Measurements from ENCODE around the gene ATG16L1.

The ATG16L1 gene

DNA sequence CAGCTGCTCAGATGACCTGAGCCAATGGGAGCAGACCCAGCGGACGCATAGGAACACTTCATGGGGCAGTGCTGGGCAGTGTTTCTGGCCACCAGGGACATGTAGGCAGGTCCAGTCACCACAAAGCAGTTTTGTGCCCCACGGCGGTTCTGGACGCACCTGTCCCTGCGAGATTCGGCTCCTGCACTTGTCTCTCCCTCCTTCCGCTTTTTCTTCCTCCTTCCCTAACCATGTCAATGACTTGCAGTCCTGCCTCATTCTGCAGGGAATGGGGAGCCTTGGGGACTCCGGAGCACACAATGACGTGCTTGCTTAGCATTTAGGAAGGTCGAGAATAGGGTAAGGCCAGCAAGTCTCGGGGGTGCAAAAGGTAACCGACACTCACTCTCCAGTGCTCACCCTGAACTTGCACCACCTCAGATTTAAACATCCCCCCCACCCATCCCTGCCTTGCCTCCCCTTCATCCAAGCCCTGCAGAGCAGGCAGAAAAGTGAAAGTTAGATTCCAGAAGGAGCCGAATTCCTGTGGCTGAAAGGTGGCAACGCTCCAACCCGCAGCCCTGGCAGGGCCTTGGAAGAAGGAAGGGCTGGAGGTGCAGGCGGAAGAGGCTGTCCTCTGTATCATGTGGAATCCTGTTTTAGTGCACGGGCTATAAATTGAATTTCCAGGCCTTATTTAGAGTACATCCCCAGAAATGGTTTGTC is 40.5 kb upstream of the ATG16L1 start:
- TF ChIP-seq CTCF (IDR thresholded peaks at IDR 0.05; ENCODE audit: low read depth, low read length), result no peak
- TF ChIP-seq EZH2phosphoT487 (IDR thresholded peaks at IDR 0.05; ENCODE audit: low read depth), result no peak
- H3K4me2 ChIP-seq (ENCODE audit: low read length), result no peak overlapping the region
- no peak overlapping the region for H3K9ac ChIP-seq (ENCODE audit: low read length)
- H3K27ac ChIP-seq (ENCODE audit: low read length), result no peak overlapping the region
- H3K4me1 ChIP-seq (ENCODE audit: low read length), result no peaks in the 10 kb centered on the region
- no peaks in the 10 kb centered on the region for H3K9me3 ChIP-seq (ENCODE audit: insufficient read depth, low read length)
- no peaks in the 10 kb centered on the region for H3K27me3 ChIP-seq (ENCODE audit: low read depth, low read length)
- no peaks in the 10 kb centered on the region for H3K79me2 ChIP-seq (ENCODE audit: low read length)
- peaks cover 11% of the 10 kb centered on the region for H3K36me3 ChIP-seq (replicated peaks; ENCODE audit: low read depth, low read length)
- H2AFZ ChIP-seq (ENCODE audit: low read depth, low read length), result no peak overlapping the region
- no peak overlapping the region for H3K4me3 ChIP-seq (ENCODE audit: low read length)
- H4K20me1 ChIP-seq (ENCODE audit: insufficient read depth, low read length), result no peaks in the 10 kb centered on the region

- no peak overlapping the region for H3K27ac ChIP-seq (ENCODE audit: low read length)
- no peaks in the 10 kb centered on the region for H3K27me3 ChIP-seq (ENCODE audit: low read depth, low read length)
- no peaks in the 10 kb centered on the region for H3K9me3 ChIP-seq (ENCODE audit: insufficient read depth, low read length)
- H3K9ac ChIP-seq (ENCODE audit: low read length), result no peak overlapping the region
- TF ChIP-seq CTCF (IDR thresholded peaks at IDR 0.05; ENCODE audit: low read depth, low read length) (no peak), EZH2phosphoT487 (IDR thresholded peaks at IDR 0.05; ENCODE audit: low read depth) (no peak)
- H3K4me2 ChIP-seq (ENCODE audit: low read length), result no peak overlapping the region
- H2AFZ ChIP-seq (ENCODE audit: low read depth, low read length), result no peak overlapping the region
- H3K4me1 ChIP-seq (ENCODE audit: low read length), result no peaks in the 10 kb centered on the region
- no peaks in the 10 kb centered on the region for H3K79me2 ChIP-seq (ENCODE audit: low read length)
- no peaks in the 10 kb centered on the region for H4K20me1 ChIP-seq (ENCODE audit: insufficient read depth, low read length)
- no peak overlapping the region for H3K4me3 ChIP-seq (ENCODE audit: low read length)
- H3K36me3 ChIP-seq (replicated peaks; ENCODE audit: low read depth, low read length), result peaks cover 11% of the 10 kb centered on the region
Measured at GRCh38 chr2:233211548-233211895, 40.0 kb upstream of the ATG16L1 start.

- peaks cover 7% of the 10 kb centered on the region for H3K36me3 ChIP-seq (replicated peaks; ENCODE audit: low read depth, low read length)
- no peak overlapping the region for H3K9ac ChIP-seq (ENCODE audit: low read length)
- no peaks in the 10 kb centered on the region for H3K27me3 ChIP-seq (ENCODE audit: low read depth, low read length)
- H3K9me3 ChIP-seq (ENCODE audit: insufficient read depth, low read length), result no peaks in the 10 kb centered on the region
- no peak overlapping the region for H3K4me3 ChIP-seq (ENCODE audit: low read length)
- no peaks in the 10 kb centered on the region for H3K79me2 ChIP-seq (ENCODE audit: low read length)
- no peak overlapping the region for H3K4me2 ChIP-seq (ENCODE audit: low read length)
- H4K20me1 ChIP-seq (ENCODE audit: insufficient read depth, low read length), result no peaks in the 10 kb centered on the region
- no peaks in the 10 kb centered on the region for H3K4me1 ChIP-seq (ENCODE audit: low read length)
- no peak overlapping the region for H3K27ac ChIP-seq (ENCODE audit: low read length)
- no peak overlapping the region for H2AFZ ChIP-seq (ENCODE audit: low read depth, low read length)
- TF ChIP-seq EZH2phosphoT487 (IDR thresholded peaks at IDR 0.05; ENCODE audit: low read depth) (no peak), CTCF (IDR thresholded peaks at IDR 0.05; ENCODE audit: low read depth, low read length) (no peak)
Measured at GRCh38 chr2:233213011-233213410, 38.5 kb upstream of the ATG16L1 start.

DNA sequence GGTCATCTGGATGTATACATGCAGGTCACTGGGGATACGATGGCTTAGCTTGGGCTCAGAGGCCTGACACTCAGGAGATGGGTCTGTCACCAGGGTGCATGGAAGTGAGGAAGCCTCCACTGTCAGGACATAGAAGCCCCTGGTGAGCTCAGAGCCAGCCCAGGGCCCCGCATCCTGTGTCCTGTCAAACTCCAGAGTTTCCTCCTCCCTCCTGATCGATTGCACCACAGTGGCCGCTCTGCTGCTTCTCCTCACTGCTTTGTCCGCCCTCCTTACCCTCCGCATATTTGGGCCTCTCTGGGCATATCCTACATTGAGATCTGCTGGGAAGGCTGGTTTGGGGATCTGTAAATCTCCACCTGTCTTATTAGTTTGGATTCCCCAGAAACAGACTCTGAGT is 37.5 kb upstream of the ATG16L1 start:
- no peak overlapping the region for H3K4me3 ChIP-seq (ENCODE audit: low read length)
- peaks cover 7% of the 10 kb centered on the region for H3K36me3 ChIP-seq (replicated peaks; ENCODE audit: low read depth, low read length)
- H3K27me3 ChIP-seq (ENCODE audit: low read depth, low read length), result no peaks in the 10 kb centered on the region
- H3K4me2 ChIP-seq (ENCODE audit: low read length), result no peak overlapping the region
- H3K4me1 ChIP-seq (ENCODE audit: low read length), result no peaks in the 10 kb centered on the region
- no peaks in the 10 kb centered on the region for H3K9me3 ChIP-seq (ENCODE audit: insufficient read depth, low read length)
- H2AFZ ChIP-seq (ENCODE audit: low read depth, low read length), result no peak overlapping the region
- H3K79me2 ChIP-seq (ENCODE audit: low read length), result no peaks in the 10 kb centered on the region
- TF ChIP-seq CTCF (IDR thresholded peaks at IDR 0.05; ENCODE audit: low read depth, low read length), result no peak
- no peak for TF ChIP-seq EZH2phosphoT487 (IDR thresholded peaks at IDR 0.05; ENCODE audit: low read depth)
- no peak overlapping the region for H3K9ac ChIP-seq (ENCODE audit: low read length)
- H3K27ac ChIP-seq (ENCODE audit: low read length), result no peak overlapping the region
- no peaks in the 10 kb centered on the region for H4K20me1 ChIP-seq (ENCODE audit: insufficient read depth, low read length)

All from OCI-LY3 (cell line).